H1 (cell line): ENCODE measurements around the gene SKA1. TPM values are rescaled to one million over a fixed set of nuclear protein-coding genes. Genes with fewer than 3 reads are reported as not detected.

Experiments
- BCL11A ChIP-seq, 2 experiments: IDR thresholded peaks; one replicate each; pipeline ENCODE4 v1.6.1; 2011; ENCODE audit warnings: low read depth in 2 of 2, low read length in 2 of 2, mild to moderate bottlenecking in 2 of 2
- KDM4A ChIP-seq: IDR thresholded peaks from one replicate; pipeline ENCODE4 v1.7.1; 2012; ENCODE audit warnings: low read depth, mild to moderate bottlenecking, moderate library complexity, low read length, inconsistent platforms; ENCODE audit not compliant: severe bottlenecking
- RFX5 ChIP-seq: IDR thresholded peaks from 2 replicates; pipeline ENCODE4 v1.6.1; 2011; ENCODE audit warnings: low read depth, low read length, improper control_type of control experiment, borderline replicate concordance
- TEAD4 ChIP-seq: IDR thresholded peaks from 2 replicates; pipeline ENCODE4 v1.6.1; 2012; ENCODE audit warnings: low read depth, low read length, inconsistent platforms, mixed read lengths
- polyA plus RNA-seq, 7 experiments: library from polyadenylated mRNA; depleted of rRNA in 3 of 7; stranded (reverse) in 5 of 7; unstranded in 2 of 7; fragments of >200 nt in 5 of 7; fragments of 200-250 nt in 2 of 7; gene quantifications; 1 replicate in 5 of 7; 2 replicates in 1 of 7; 4 replicates in 1 of 7; pipeline versions ENCODE4 v1.2.1 to v1.2.3, GENCODE V29; 2011 to 2013; ENCODE audit warnings: missing spikeins in 2 of 7, mixed read lengths in 2 of 7
- total RNA-seq: library from RNA; stranded (reverse); fragmentation: NEBNext Ultra II Directional; extraction: Animal tissue kit (Norgen Biotek cat#: 25700); gene quantifications from 2 replicates; pipeline ENCODE4 v1.2.1, GENCODE V29; 2021

The SKA1 gene
- total and polyA plus RNA-seq, 2 of the 8 experiments (the other 6 are each of a cell fraction or from before 2014, with no cell fraction given), result 8.6 to 22.9 TPM

- TF ChIP-seq TEAD4, result no peak
- no peak for TF ChIP-seq KDM4A
- no peak for TF ChIP-seq RFX5
- TF ChIP-seq BCL11A (IDR thresholded peaks at IDR 0.05; ENCODE audit: low read depth in 2 of 2, low read length in 2 of 2), result no peak
Observed at GRCh38 chr18:50418650-50419049, 43.8 kb downstream of the SKA1 start (continued).
